HG02840 (cell line): ENCODE data around the gene PDXDC1.
"Not testable (repeated sequence)": the region's sequence is repeated elsewhere in the genome, so short reads cannot be mapped to it uniquely, and the experiment has no call there.

Source experiments
- ATAC-seq: cut with Tn5 transposase; IDR thresholded peaks from one replicate; pipeline ENCODE4 v1.9.1; 2021; ENCODE audit warnings: mild to moderate bottlenecking, moderate library complexity, moderate number of reproducible peaks; ENCODE audit not compliant: unreplicated experiment, low FRiP score

The PDXDC1 gene

GRCh38 chr16:15057681-15058417, 83.0 kb downstream of the PDXDC1 start:
- no peak for ATAC-seq

DNA sequence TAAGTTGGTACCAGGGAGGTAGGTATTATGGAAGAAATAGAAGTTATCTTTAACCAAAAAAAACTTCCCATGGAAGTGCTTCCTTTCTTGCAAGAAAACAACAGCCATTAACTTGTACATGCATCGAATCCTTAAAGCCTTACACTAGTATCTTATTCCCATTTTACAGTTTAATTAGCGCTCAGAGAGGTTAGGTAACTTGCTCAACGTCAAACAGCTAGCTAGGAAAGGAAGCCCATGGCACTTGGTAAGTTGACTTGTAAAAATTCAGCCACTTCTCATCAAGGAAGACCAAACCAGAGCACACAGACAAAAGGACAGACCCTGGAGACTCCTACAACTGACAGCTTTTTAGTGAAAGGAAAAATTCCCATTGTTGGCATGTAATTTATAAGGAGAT, 84.5 kb downstream of the PDXDC1 start:
- no peak for ATAC-seq

GRCh38 chr16:15062085-15062810, 87.4 kb downstream of the PDXDC1 start:
- ATAC-seq = not testable (repeated sequence)

- not testable (repeated sequence) for ATAC-seq
Observed at GRCh38 chr16:15065961-15066360, 91.1 kb downstream of the PDXDC1 start.

GRCh38 chr16:15066690-15067089, 91.9 kb downstream of the PDXDC1 start:
- ATAC-seq = not testable (repeated sequence)

DNA sequence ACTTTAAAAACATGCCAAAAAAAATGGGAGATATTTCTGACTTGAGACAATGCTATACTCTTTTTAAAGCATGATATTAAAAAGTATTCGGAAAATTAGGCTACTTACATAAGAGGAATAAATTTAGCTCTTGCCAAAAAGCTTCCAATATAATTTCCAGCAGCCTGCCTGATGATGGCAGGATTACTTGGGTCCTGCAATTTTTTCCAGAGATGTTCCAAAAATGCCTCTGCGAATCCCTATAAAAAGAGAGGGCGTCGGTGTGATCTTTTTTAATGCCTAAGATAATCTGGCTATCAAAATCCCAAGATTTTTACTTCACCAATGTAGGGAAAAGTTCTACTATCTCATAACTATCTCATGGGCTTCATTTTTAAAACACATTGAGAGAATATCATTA, 96.2 kb downstream of the PDXDC1 start:
- not testable (repeated sequence) for ATAC-seq

- ATAC-seq = not testable (repeated sequence)
Observed at GRCh38 chr16:15071916-15072769, 97.3 kb downstream of the PDXDC1 start.

- no peak for ATAC-seq
Observed at GRCh38 chr16:15073101-15073500, 98.3 kb downstream of the PDXDC1 start.

GRCh38 chr16:15076161-15076560, 101.3 kb downstream of the PDXDC1 start:
- not testable (repeated sequence) for ATAC-seq

GRCh38 chr16:15080883-15081282, 106.1 kb downstream of the PDXDC1 start:
- not testable (repeated sequence) for ATAC-seq

- ATAC-seq = not testable (repeated sequence)
Observed at GRCh38 chr16:15082788-15083187, 108.0 kb downstream of the PDXDC1 start.

- ATAC-seq = not testable (repeated sequence)
Observed at GRCh38 chr16:15090663-15091269, 115.9 kb downstream of the PDXDC1 start.

GRCh38 chr16:15093571-15093954, 118.7 kb downstream of the PDXDC1 start:
- peak; percentile 8 for ATAC-seq

DNA sequence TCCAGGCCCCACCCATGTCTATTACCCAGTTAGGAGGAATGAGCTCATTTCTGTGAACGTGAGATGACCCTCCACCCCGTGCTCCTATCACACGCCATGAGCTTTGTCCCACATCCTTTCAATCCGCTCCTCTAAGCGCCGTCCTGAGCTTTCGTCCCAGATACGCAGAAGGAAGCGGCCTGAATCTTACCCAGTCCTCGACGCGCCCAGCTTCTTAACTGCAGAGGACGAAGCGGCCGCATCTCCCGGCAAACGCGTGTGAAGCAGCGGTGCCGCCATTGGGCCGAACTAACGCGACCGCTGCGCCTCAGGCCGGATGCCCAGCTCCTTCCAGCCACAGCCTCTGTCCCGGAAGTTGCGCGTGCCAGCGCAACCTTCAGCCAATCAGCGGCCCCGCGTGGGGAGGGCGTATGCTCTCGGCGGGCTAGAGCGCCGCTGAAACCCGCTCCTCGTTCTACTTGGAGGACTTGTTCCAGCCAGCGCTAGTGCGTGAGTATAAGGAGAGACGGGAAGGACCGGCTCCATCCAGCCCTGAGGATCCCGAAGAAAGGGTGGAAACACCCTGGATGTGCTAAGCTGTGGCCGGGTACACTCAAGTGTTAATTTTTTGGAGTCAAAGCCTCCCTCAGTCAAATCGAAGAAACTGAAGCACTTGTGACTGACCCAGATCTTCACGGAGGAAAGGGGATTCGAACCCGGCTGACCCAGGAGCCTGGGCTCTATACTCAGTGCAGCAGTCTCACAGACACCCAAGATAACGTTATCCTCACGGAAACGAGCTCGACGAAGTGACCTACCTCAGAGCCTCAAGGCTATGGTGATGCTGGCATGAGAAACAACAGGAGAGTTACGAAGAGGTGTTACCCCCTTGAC, 119.4 kb downstream of the PDXDC1 start, which contains the start of gene RRN3:
Gene RRN3, minus strand, starts transcription at position 318 of the 873 bp plus-strand sequence. Its CDS starts 39 bp downstream, at position 279.
- ATAC-seq = peak; percentile 86

GRCh38 chr16:15096583-15096972, 121.8 kb downstream of the PDXDC1 start:
- ATAC-seq = not testable (repeated sequence)

- ATAC-seq = not testable (repeated sequence)
Observed at GRCh38 chr16:15099366-15099909, 124.6 kb downstream of the PDXDC1 start.

- not testable (repeated sequence) for ATAC-seq
Observed at GRCh38 chr16:15100372-15100987, 125.7 kb downstream of the PDXDC1 start.

DNA sequence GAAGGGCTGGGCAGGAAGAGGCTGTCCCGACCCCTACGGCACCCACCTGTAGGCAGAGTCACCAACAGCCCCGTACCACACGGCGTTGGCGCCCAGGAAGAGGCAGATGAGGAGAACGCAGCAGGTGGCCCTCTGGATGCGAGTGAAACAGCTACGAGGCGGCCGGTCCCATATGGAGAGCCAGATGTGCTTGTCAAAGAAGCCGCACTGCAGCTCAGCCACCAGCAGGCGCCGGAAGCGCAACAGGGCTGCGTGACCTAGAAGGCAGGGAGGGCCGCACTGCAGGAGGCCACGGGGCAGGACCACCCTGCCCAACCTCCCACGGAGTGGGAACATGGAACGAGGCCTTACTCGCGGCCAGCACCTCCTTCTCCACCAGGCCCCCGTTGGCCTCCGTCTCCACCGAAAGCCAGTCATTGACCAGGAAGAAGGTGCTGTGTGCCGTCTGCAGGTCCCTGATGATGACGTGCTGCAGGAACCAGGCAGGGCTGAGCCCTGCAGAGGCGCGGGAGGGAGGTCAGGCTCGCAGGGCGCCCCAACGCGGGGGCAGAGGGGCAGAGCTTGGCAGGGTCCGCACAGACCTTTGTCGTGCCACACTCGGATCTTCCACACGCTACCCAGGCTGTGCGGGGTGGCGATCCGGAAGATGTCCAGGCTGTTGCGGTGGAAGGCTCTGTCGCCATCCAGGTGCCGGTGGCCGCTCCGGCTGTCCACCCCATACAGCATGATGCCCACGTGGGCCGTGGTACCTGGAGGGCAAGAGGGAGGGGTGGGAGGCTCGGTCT, 153.0 kb downstream of the PDXDC1 start:
- ATAC-seq = not testable (repeated sequence)
